GM19397 (cell line): ENCODE data around the gene SCN5A.

Experiments used
- ATAC-seq: cut with Tn5 transposase; IDR thresholded peaks from one replicate; pipeline ENCODE4 v1.9.1; 2021; ENCODE audit warnings: mild to moderate bottlenecking, moderate library complexity; ENCODE audit not compliant: unreplicated experiment

The SCN5A gene

DNA sequence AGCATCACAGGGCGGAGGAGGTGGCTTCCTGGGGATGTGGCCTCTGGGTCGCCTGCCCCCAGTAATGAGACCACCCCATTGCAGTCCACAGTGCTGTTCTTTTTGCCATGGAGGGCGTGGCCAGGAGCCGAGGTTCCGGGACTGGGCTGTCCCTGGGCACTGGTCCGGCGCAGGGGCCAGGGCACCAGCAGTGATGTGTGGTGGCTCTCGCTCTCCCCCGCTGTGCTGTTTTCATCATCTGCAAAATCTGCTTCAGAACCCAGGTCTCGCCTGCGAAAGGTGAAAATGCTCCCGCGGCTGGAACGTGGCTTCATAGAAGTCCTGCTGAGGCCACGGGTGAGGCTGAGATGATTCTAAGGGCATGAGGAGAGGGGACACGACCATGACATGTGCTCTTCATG is 45.8 kb downstream of the SCN5A start:
- no peak for ATAC-seq

- no peak for ATAC-seq
These were observed 46.8 kb downstream of the SCN5A start for GRCh38 chr3:38602576-38603250.

DNA sequence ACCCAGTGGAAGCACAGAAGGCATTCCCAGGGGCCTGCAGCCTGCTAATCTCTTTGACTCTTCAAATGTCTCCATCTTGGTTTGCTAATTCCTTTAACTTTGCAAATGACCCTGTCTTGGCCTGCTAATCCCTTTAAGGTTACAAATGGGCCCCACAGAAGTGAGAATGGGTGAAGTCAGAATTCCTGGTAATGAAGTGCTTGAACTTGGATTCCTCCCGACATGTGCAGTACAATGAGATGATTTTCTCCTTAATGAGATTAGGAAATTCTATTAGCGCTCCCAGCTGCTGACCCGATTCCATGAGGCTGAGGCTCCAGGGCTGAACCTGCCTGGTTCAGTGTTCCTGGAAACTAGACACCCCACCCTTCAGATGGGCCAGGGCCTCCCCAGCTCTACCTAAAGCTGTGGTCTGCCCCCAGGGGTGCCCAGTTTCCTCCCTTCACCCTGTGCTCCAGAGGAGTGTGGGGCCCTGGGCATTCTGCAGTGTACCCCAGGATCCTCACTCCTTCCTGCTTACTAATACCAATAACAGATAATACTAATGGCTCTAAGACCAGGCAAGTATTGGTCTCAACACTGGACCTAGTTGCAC is 47.4 kb downstream of the SCN5A start:
- no peak for ATAC-seq

- ATAC-seq = no peak
These were observed 48.9 kb downstream of the SCN5A start for GRCh38 chr3:38600551-38600950.

- ATAC-seq = no peak
These were observed 49.6 kb downstream of the SCN5A start for GRCh38 chr3:38599886-38600285.

DNA sequence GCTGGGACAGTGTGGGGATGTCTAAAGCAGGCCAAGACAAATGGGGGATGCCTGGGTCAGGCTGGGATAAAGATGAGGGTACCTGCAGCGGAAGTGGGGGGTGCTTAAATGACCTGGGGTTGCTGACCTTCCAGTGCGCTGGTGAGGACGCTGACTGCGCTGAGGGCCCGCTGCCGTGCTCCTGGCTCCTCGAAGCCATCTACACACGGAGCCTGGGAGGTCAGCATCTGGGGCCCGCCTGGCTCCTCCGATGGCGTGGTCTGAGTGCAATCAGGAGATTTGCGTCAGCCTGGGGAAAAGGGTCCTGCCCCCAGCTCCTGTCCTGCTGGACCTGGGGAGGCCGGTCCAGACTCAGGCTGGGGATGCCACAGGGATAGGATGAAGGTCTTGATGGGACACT is 50.7 kb downstream of the SCN5A start:
- ATAC-seq = no peak

GRCh38 chr3:38597502-38598060 is 51.9 kb downstream of the SCN5A start:
- ATAC-seq = no peak

DNA sequence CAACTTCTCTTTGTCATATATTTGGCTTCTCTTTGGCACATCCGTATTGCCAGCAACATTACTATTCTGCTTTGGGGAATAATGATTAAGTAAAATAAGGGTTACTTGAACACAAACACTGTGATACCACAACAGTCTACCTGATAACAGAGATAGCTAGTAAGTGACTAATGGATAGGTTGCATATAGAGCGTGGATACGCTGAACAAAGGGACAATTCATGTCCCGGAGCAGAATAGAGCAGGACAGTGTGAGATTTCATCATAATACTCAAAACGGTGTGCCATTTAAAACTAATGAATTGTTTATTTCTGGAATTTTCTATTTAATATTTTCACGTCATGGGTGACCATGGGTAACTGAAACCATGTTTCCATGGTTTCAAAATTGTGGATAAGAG is 54.1 kb downstream of the SCN5A start:
- ATAC-seq = no peak

GRCh38 chr3:38590521-38590920 is 59.0 kb downstream of the SCN5A start:
- no peak for ATAC-seq

- ATAC-seq = no peak
These were observed 60.2 kb downstream of the SCN5A start for GRCh38 chr3:38588995-38589937.

- no peak for ATAC-seq
These were observed 61.0 kb downstream of the SCN5A start for GRCh38 chr3:38588371-38588971.

- ATAC-seq = no peak
These were observed 61.8 kb downstream of the SCN5A start for GRCh38 chr3:38587548-38588131.

GRCh38 chr3:38586546-38587520 is 62.7 kb downstream of the SCN5A start:
- ATAC-seq = no peak

GRCh38 chr3:38585791-38586420 is 63.6 kb downstream of the SCN5A start:
- no peak for ATAC-seq

DNA sequence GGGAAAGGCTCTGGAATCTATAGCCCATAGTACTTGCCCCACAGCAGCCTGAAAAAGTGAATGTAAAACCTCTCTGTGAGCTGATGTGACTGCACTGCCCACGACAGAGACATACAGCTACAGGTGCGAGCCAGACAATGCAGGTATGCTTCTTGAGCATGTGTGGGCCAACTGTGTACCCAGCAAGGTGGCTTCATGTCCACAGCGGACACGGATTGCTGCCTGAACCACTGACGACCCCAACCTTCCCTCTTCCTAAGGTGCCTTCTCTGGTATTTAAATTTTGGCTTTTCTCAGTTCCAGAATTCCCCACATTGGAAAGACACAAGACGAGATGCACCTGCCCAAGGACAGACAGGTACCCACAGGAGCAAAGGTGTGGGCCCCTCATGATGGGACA is 65.8 kb downstream of the SCN5A start:
- no peak for ATAC-seq

DNA sequence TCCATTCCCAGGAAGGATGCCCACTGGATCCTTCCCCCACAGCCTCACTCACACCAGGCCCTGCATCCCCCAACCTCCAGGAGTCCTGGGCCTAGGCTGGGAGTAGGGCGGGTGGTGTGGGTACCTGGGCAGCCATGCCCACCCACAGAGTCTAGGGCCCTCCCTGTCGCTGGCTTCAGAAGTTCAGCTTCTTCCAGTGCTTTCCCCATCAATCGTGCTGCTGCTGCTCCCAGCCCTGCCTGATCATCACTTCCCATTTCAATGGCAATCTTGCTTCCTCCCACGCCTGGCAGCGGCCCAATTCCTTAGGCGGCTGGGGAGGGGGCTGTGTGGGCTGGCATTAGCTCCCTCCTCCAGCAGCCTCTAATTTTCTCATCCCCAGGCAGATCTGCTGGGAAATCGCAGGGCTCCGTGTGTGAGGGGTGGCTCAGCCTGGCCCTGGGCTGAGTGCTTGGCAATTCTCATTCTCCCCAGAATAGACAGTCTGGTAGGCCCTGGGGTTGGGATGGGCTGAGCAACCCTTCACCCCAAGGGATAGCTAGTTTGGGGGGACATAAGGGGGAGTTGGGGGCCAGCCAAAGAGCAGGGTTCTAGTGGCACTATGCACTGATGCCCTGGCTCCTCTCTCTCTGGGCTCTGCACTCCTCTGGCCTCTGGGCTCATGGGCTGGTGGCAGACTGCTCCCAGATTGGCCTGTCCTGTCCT is 66.4 kb downstream of the SCN5A start:
- no peak for ATAC-seq

- ATAC-seq = no peak
These were observed 67.2 kb downstream of the SCN5A start for GRCh38 chr3:38582316-38582715.

DNA sequence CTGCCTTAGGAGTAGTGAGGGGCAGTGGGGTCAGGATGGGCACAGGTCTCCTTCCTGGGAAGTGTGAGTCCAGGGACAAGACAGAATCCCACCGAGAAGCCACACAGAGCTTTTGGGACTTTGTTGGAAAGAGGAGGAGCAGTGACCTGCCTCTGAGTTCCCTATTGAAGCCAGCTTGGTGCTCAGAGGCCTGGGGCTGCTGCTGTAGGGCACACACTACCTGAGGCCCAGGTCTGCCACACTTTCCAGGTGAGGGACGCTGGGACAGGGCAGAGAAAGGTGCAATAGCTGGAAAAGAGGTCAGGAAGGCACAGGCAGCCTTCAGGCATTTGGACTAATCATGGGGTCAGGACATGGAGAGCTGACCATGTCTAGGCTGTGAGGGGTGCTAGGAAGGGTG is 67.7 kb downstream of the SCN5A start:
- ATAC-seq = no peak
